RPMI8226 (cell line): Measurements from ENCODE around the gene HNMT.

ENCODE experiments used
- DNase-seq: peaks from one replicate; pipeline ENCODE4 v3.0.0-alpha.2; 2015

The HNMT gene

DNA sequence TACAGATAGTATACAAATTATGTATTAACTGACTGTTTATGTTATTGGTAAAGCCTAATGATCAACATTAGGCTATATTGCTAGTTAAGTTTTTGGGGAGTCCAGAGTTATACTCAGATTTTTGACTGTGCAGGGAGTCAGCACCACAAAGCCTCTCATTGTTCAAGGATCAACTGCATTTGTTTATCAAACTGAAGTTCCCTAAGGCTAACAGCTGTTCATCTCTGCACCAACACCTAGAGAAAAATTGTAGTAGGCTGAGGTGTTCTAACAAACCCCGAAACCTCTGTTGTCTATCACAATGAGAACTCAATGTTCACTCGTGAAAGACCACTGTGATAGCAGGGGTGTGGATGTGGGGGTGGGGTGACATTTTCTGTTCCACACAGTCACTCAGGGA is 97.7 kb downstream of the HNMT start:
- DNase-seq: no peak

DNA sequence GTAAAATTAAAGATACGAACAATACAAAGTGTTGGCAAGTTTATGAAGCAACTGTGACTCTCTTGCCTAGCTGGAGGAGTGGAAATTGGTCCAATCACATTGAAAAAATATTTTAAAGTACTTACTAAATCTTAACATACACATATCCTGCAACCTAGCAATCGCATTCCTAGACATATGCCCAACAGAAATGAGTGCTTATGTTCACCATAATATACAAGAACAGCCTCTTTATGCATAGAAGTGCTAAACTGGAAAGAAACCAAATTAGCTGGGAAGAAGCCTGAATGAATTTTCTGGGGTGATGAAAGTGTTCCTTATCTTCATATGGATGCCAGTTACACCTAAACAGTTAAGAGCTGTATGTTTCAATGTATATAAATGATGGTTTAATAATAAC is 98.9 kb downstream of the HNMT start:
- DNase-seq: no peak
